SK-N-SH treated with all-trans-retinoic acid at 6 μM for 48 hours (cell line): Measurements from ENCODE around the gene YIF1A.

Experiments
- ATAC-seq: fragments of 200-7000 bp; cut with Tn5 transposase; 3 replicates; pipeline ENCODE4 v1.9.1; 2020; ENCODE audit warnings: mild to moderate bottlenecking, moderate library complexity
- ARNTL ChIP-seq: fragments of 450-650 bp; formaldehyde crosslinking; IDR thresholded peaks from 2 replicates; pipeline ENCODE4 v1.5.0; 2020; ENCODE audit warnings: low read depth, mild to moderate bottlenecking, moderate library complexity, borderline replicate concordance
- BACH2 ChIP-seq: fragments of 250-450 bp; sonication (Bioruptor Pico); IDR thresholded peaks from 2 replicates; pipeline ENCODE4 v1.9.0; 2021; ENCODE audit warnings: mild to moderate bottlenecking, borderline replicate concordance
- CSDC2 ChIP-seq: fragments of 250-450 bp; sonication (Bioruptor Pico); IDR thresholded peaks from 2 replicates; pipeline ENCODE4 v1.5.0; 2020; ENCODE audit warnings: mild to moderate bottlenecking, moderate library complexity
- ESRRG ChIP-seq: fragments of 250-450 bp; sonication (Bioruptor Pico); IDR thresholded peaks from 2 replicates; pipeline ENCODE4 v1.6.1; 2021; ENCODE audit warnings: mild to moderate bottlenecking
- GLIS3 ChIP-seq: fragments of 250-450 bp; sonication (Bioruptor Pico); IDR thresholded peaks from 2 replicates; pipeline ENCODE4 v1.5.0; 2020; ENCODE audit warnings: mild to moderate bottlenecking, moderate library complexity
- ISL1 ChIP-seq: fragments of 250-450 bp; sonication (Bioruptor Pico); IDR thresholded peaks from 2 replicates; pipeline ENCODE4 v2.1.2; 2022; ENCODE audit warnings: mild to moderate bottlenecking, moderate library complexity
- OSR1 ChIP-seq: fragments of 250-450 bp; sonication (Bioruptor Pico); IDR thresholded peaks from 2 replicates; pipeline ENCODE4 v1.8.0; 2022; ENCODE audit warnings: moderate library complexity, mild to moderate bottlenecking, inconsistent platforms
- PPARA ChIP-seq: fragments of 250-450 bp; sonication (Bioruptor Pico); IDR thresholded peaks from 2 replicates; pipeline ENCODE4 v1.5.0; 2020; ENCODE audit warnings: mild to moderate bottlenecking, borderline replicate concordance
- RARB ChIP-seq: fragments of 250-450 bp; sonication (Bioruptor Pico); IDR thresholded peaks from 2 replicates; pipeline ENCODE4 v1.8.0; 2021; ENCODE audit warnings: mild to moderate bottlenecking, moderate library complexity
- TCF4 ChIP-seq: fragments of 250-450 bp; sonication (Bioruptor Pico); IDR thresholded peaks from 2 replicates; pipeline ENCODE4 v1.8.0; 2021; ENCODE audit warnings: mild to moderate bottlenecking, moderate library complexity, borderline replicate concordance
- ZC3H10 ChIP-seq: fragments of 250-450 bp; sonication (Bioruptor Pico); IDR thresholded peaks from 2 replicates; pipeline ENCODE4 v1.5.1; 2021; ENCODE audit warnings: mild to moderate bottlenecking, moderate library complexity
- ZFP3 ChIP-seq: fragments of 250-450 bp; sonication (Bioruptor Pico); IDR thresholded peaks from 2 replicates; pipeline ENCODE4 v1.5.0; 2020; ENCODE audit warnings: mild to moderate bottlenecking, moderate library complexity
- ZNF565 ChIP-seq: fragments of 450-650 bp; formaldehyde crosslinking; conservative IDR thresholded peaks from 2 replicates; pipeline ENCODE4 v1.5.0; 2020; ENCODE audit warnings: low read depth, mild to moderate bottlenecking, moderate library complexity
- ZNF70 ChIP-seq: fragments of 450-650 bp; formaldehyde crosslinking; IDR thresholded peaks from 2 replicates; pipeline ENCODE4 v1.5.0; 2020; ENCODE audit warnings: mild to moderate bottlenecking, moderate library complexity
- ZNF8 ChIP-seq: fragments of 450-650 bp; formaldehyde crosslinking; IDR thresholded peaks from 2 replicates; pipeline ENCODE4 v1.5.0; 2020; ENCODE audit warnings: mild to moderate bottlenecking, moderate library complexity
- TF ChIP-seq, protein P1 (sequence below): fragments of 250-450 bp; sonication (Bioruptor Pico); IDR thresholded peaks from 2 replicates; pipeline ENCODE4 v1.8.0; 2021; ENCODE audit warnings: low read depth, mild to moderate bottlenecking, moderate library complexity, borderline replicate concordance
- TF ChIP-seq, protein P2 (sequence below): fragments of 250-450 bp; sonication (Bioruptor Pico); IDR thresholded peaks from 2 replicates; pipeline ENCODE4 v1.5.1; 2020; ENCODE audit warnings: low read depth, mild to moderate bottlenecking, moderate library complexity
- TF ChIP-seq, protein P3 (sequence below): fragments of 250-450 bp; sonication (Bioruptor Pico); IDR thresholded peaks from 2 replicates; pipeline ENCODE4 v1.8.0; 2020; ENCODE audit warnings: mild to moderate bottlenecking, moderate library complexity, borderline replicate concordance
- TF ChIP-seq, protein P4 (sequence below): fragments of 250-450 bp; sonication (Bioruptor Pico); IDR thresholded peaks from 2 replicates; pipeline ENCODE4 v1.5.0; 2020; ENCODE audit warnings: mild to moderate bottlenecking, moderate library complexity
- TF ChIP-seq, protein P5 (sequence below): fragments of 250-450 bp; sonication (Bioruptor Pico); IDR thresholded peaks from 2 replicates; pipeline ENCODE4 v1.5.1; 2021; ENCODE audit warnings: mild to moderate bottlenecking, moderate library complexity

Gene YIF1A

DNA sequence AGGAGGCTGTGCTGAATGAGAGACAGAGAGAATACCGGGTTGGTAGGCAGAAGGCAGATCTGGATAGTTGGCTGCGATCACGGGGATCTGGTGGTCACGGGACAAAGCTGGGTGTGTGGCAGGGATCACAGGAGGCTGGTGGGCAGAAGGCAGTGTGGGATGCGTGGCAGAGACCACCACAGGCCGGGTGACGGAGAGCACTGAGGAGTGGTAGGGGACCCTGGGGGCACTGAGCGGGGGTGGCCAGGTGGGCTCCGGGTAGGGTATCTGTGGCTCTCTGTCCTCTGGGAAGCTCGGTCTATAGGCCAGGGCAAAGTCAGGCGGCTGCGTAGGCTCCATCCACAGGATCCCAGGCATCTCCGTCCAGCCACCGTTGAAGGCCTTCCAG, 26.5 kb upstream of the YIF1A start:
- no peak for TF ChIP-seq TCF4
- TF ChIP-seq PPARA (CRISPR knock-in tag), result no peak
- no peak for TF ChIP-seq ZFP3 (CRISPR knock-in tag)
- no peak for TF ChIP-seq CSDC2 (CRISPR knock-in tag)
- TF ChIP-seq, protein P1, sequence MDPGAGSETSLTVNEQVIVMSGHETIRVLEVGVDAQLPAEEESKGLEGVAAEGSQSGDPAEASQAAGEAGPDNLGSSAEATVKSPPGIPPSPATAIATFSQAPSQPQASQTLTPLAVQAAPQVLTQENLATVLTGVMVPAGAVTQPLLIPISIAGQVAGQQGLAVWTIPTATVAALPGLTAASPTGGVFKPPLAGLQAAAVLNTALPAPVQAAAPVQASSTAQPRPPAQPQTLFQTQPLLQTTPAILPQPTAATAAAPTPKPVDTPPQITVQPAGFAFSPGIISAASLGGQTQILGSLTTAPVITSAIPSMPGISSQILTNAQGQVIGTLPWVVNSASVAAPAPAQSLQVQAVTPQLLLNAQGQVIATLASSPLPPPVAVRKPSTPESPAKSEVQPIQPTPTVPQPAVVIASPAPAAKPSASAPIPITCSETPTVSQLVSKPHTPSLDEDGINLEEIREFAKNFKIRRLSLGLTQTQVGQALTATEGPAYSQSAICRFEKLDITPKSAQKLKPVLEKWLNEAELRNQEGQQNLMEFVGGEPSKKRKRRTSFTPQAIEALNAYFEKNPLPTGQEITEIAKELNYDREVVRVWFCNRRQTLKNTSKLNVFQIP (CRISPR knock-in tag), result no peak
- TF ChIP-seq ZNF8 (CRISPR knock-in tag), result no peak
- no peak for ATAC-seq

DNA sequence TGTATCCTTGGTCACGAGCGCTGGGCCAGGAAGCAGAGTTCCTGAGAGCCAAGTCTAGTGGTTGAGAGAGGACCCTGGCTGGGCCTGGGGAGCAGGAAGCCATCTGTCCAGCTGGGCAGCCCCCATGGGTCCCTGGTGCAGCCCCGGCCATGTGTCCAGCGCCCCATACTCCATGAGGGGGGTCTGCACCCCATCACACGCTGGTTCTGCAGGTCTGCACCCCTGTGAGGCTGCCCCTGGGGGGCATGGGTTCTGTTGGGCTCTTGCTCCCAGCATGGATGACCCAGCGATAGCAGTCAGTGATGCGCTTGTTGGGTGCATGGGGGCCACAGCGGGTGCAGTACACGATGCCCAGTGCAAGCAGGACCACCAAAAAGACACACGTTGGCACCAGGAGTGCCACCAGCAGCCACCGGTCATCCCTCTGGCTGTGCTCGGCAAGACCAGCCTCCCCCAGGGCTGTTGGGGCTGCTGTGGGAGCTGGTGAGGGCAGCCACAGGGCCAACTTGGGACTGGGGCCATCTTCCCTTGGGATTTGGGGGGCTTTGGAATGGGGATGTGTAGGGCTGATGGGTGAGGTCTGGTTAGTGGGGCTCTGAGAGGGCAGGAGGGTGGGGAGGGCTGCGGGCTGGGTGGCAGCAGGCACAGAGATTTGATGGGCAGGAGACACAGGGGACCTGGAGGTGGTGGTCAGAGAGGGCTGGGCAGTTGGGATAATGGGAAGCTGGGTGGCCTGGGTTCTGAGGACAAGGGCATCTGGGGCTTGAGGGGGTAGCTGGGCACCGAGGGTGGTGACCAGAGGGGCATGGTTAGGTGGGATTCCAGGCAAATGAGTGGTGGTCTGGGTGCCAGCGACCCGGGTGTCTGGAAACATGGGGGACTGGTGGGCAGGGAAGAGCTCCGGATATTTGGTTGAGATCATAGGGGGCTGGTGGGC, 25.9 kb upstream of the YIF1A start:
- TF ChIP-seq RARB (no peak), ISL1 (CRISPR knock-in tag) (no peak), PPARA (CRISPR knock-in tag) (no peak), ZC3H10 (CRISPR knock-in tag) (no peak), ESRRG (no peak), ARNTL (CRISPR knock-in tag) (no peak), OSR1 (CRISPR knock-in tag) (no peak), ZFP3 (CRISPR knock-in tag) (no peak), ZNF565 (CRISPR knock-in tag) (no peak), ZNF8 (CRISPR knock-in tag) (no peak), CSDC2 (CRISPR knock-in tag) (no peak), GLIS3 (CRISPR knock-in tag) (no peak), ZNF70 (no peak), BACH2 (CRISPR knock-in tag) (no peak)
- TF ChIP-seq, protein P2, sequence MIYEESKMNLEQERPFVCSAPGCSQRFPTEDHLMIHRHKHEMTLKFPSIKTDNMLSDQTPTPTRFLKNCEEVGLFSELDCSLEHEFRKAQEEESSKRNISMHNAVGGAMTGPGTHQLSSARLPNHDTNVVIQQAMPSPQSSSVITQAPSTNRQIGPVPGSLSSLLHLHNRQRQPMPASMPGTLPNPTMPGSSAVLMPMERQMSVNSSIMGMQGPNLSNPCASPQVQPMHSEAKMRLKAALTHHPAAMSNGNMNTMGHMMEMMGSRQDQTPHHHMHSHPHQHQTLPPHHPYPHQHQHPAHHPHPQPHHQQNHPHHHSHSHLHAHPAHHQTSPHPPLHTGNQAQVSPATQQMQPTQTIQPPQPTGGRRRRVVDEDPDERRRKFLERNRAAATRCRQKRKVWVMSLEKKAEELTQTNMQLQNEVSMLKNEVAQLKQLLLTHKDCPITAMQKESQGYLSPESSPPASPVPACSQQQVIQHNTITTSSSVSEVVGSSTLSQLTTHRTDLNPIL, result no peak
- TF ChIP-seq, protein P3, sequence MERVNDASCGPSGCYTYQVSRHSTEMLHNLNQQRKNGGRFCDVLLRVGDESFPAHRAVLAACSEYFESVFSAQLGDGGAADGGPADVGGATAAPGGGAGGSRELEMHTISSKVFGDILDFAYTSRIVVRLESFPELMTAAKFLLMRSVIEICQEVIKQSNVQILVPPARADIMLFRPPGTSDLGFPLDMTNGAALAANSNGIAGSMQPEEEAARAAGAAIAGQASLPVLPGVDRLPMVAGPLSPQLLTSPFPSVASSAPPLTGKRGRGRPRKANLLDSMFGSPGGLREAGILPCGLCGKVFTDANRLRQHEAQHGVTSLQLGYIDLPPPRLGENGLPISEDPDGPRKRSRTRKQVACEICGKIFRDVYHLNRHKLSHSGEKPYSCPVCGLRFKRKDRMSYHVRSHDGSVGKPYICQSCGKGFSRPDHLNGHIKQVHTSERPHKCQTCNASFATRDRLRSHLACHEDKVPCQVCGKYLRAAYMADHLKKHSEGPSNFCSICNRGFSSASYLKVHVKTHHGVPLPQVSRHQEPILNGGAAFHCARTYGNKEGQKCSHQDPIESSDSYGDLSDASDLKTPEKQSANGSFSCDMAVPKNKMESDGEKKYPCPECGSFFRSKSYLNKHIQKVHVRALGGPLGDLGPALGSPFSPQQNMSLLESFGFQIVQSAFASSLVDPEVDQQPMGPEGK (CRISPR knock-in tag), result no peak
- TF ChIP-seq, protein P1 (CRISPR knock-in tag), result no peak
- TF ChIP-seq, protein P4, sequence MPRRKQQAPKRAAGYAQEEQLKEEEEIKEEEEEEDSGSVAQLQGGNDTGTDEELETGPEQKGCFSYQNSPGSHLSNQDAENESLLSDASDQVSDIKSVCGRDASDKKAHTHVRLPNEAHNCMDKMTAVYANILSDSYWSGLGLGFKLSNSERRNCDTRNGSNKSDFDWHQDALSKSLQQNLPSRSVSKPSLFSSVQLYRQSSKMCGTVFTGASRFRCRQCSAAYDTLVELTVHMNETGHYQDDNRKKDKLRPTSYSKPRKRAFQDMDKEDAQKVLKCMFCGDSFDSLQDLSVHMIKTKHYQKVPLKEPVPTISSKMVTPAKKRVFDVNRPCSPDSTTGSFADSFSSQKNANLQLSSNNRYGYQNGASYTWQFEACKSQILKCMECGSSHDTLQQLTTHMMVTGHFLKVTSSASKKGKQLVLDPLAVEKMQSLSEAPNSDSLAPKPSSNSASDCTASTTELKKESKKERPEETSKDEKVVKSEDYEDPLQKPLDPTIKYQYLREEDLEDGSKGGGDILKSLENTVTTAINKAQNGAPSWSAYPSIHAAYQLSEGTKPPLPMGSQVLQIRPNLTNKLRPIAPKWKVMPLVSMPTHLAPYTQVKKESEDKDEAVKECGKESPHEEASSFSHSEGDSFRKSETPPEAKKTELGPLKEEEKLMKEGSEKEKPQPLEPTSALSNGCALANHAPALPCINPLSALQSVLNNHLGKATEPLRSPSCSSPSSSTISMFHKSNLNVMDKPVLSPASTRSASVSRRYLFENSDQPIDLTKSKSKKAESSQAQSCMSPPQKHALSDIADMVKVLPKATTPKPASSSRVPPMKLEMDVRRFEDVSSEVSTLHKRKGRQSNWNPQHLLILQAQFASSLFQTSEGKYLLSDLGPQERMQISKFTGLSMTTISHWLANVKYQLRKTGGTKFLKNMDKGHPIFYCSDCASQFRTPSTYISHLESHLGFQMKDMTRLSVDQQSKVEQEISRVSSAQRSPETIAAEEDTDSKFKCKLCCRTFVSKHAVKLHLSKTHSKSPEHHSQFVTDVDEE (CRISPR knock-in tag), result no peak
- TF ChIP-seq, protein P5, sequence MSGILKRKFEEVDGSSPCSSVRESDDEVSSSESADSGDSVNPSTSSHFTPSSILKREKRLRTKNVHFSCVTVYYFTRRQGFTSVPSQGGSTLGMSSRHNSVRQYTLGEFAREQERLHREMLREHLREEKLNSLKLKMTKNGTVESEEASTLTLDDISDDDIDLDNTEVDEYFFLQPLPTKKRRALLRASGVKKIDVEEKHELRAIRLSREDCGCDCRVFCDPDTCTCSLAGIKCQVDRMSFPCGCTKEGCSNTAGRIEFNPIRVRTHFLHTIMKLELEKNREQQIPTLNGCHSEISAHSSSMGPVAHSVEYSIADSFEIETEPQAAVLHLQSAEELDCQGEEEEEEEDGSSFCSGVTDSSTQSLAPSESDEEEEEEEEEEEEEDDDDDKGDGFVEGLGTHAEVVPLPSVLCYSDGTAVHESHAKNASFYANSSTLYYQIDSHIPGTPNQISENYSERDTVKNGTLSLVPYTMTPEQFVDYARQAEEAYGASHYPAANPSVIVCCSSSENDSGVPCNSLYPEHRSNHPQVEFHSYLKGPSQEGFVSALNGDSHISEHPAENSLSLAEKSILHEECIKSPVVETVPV (CRISPR knock-in tag), result no peak
- ATAC-seq, result no peak
